ENCODE data around the gene NDUFA5.

DNA sequence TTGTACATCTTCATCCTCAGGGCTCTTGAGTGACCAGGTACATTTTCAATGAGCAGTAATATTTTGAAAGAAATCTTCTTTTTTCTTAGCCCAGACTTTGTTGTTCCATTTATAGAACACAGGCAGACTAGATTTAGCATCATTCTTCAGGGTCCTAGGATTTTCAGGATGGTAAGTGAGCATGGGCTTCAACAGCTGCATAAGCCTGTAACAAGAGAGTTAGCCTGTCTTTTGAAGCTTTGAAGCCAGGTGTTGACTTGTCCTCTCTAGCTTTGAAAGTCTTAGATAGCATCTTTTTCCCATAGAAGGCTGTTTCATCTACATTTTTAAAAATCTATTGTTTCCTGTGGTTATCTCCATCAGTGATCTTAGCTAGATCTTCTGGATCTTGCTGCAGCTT lies 4.5 kb upstream of the NDUFA5 start:
- TF ChIP-seq POLR2A (IDR thresholded peaks at IDR 0.05) (no peak), POLR2AphosphoS5 (IDR thresholded peaks at IDR 0.05) (no peak), EP300 (IDR thresholded peaks at IDR 0.05; ENCODE audit: low read depth) (no peak)
- TF ChIP-seq, protein P1, sequence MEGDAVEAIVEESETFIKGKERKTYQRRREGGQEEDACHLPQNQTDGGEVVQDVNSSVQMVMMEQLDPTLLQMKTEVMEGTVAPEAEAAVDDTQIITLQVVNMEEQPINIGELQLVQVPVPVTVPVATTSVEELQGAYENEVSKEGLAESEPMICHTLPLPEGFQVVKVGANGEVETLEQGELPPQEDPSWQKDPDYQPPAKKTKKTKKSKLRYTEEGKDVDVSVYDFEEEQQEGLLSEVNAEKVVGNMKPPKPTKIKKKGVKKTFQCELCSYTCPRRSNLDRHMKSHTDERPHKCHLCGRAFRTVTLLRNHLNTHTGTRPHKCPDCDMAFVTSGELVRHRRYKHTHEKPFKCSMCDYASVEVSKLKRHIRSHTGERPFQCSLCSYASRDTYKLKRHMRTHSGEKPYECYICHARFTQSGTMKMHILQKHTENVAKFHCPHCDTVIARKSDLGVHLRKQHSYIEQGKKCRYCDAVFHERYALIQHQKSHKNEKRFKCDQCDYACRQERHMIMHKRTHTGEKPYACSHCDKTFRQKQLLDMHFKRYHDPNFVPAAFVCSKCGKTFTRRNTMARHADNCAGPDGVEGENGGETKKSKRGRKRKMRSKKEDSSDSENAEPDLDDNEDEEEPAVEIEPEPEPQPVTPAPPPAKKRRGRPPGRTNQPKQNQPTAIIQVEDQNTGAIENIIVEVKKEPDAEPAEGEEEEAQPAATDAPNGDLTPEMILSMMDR (IDR thresholded peaks at IDR 0.05): no peak
